BJ (cell line): ENCODE data around the gene INHBC. TPM values are rescaled to one million over a fixed set of nuclear protein-coding genes. Genes with fewer than 3 reads are reported as not detected.

Experiments
- CTCF ChIA-PET: fragments of 350-600 bp; formaldehyde crosslinking; extraction: SDS; loops from one replicate; lab custom pipeline; 2021; ENCODE audit warnings: antibody characterized with exemption, inconsistent platforms; lab: Yijun Ruan, JAX
- POLR2A ChIA-PET: fragments of 300-600 bp; sonication (Branson Sonifier 250); formaldehyde crosslinking; extraction: SDS; loops from one replicate; lab custom pipeline; 2021; ENCODE audit warnings: antibody characterized with exemption; lab: Charles Lee
- DNase-seq: peaks from one replicate; pipeline ENCODE4 v3.0.0-alpha.2; 2011; ENCODE audit warnings: low read depth
- H3K27me3 ChIP-seq: 2 replicates; pipeline ENCODE4 v1.6.0; 2011; ENCODE audit warnings: low read length; ENCODE audit not compliant: control insufficient read depth, insufficient read depth
- H3K36me3 ChIP-seq: 2 replicates; pipeline ENCODE4 v1.5.1; 2011; ENCODE audit warnings: low read length; ENCODE audit not compliant: control insufficient read depth, insufficient read depth
- H3K4me3 ChIP-seq: 2 replicates; pipeline ENCODE4 v1.5.1; 2011; ENCODE audit warnings: low read depth, mild to moderate bottlenecking, control low read depth, low read length
- CTCF ChIP-seq: IDR thresholded peaks from 2 replicates; pipeline ENCODE4 v1.5.1; 2011; ENCODE audit warnings: low read depth, mild to moderate bottlenecking, control low read depth, inconsistent platforms, low read length, moderate library complexity; ENCODE audit not compliant: insufficient read depth
- polyA plus RNA-seq: library from polyadenylated mRNA; depleted of rRNA; stranded (reverse); fragments of >200 nt; gene quantifications from 2 replicates; pipeline ENCODE4 v1.2.3, GENCODE V29; 2011

Gene INHBC
- polyA plus RNA-seq, 1 experiment, result 0.09 TPM

GRCh38 chr12:57429473-57430111 is 5.0 kb upstream of the INHBC start:
- Histone ChIP-seq H3K4me3 (peak overlapping the region; percentile 55), H3K36me3 (no peaks in the 10 kb centered on the region; the same call in 1 of the 2 replicates), H3K27me3 (no peaks in the 10 kb centered on the region; the same call in 1 of the 2 replicates)
- TF ChIP-seq CTCF, result no peak
- ChIA-PET CTCF (interaction anchor here (1.0 to 2.1 kb wide), 2 partner anchors 23 to 29 kb away, joined by 3 to 19 read pairs; no protein-coding TSS in a partner anchor), POLR2A (interaction anchor here (0.6 to 0.8 kb wide), 3 partner anchors 10 to 142 kb away, joined by 3 to 10 read pairs (median 3); no protein-coding TSS in a partner anchor)
- DNase-seq, result no peak

GRCh38 chr12:57430112-57430930 is 4.3 kb upstream of the INHBC start:
- no peak for TF ChIP-seq CTCF
- DNase-seq, result no peak
- peak overlapping the region; percentile 55 for H3K4me3 ChIP-seq
- POLR2A ChIA-PET, result interaction anchor here (0.6 to 0.8 kb wide), 4 partner anchors 11 to 142 kb away, joined by 3 to 10 read pairs (median 3); no protein-coding TSS in a partner anchor
- no peaks in the 10 kb centered on the region; the same call in 1 of the 2 replicates for H3K27me3 ChIP-seq
- no peaks in the 10 kb centered on the region; the same call in 1 of the 2 replicates for H3K36me3 ChIP-seq
- CTCF ChIA-PET, result interaction anchor here (0.9 to 2.1 kb wide), 3 partner anchors 15 to 28 kb away, joined by 3 to 19 read pairs (median 3); no protein-coding TSS in a partner anchor

- H3K4me3 ChIP-seq, result peak within 1 kb of the TSS; percentile 55
- no peaks in the 10 kb centered on the region; the same call in 1 of the 2 replicates for H3K27me3 ChIP-seq
- no peak for TF ChIP-seq CTCF
- ChIA-PET CTCF (interaction anchor here (0.9 kb wide), 1 partner anchor 15 kb away, joined by 3 read pairs; no protein-coding TSS in a partner anchor), POLR2A (no interaction called here)
- DNase-seq, result no peak
- no peaks in the 10 kb centered on the region for H3K36me3 ChIP-seq
Observed at GRCh38 chr12:57430931-57431566, 3.5 kb upstream of the INHBC start, which contains the start of gene R3HDM2. R3HDM2 (minus strand) TSS chr12:57431043; CDS start chr12:57310428, 120,615 bp downstream.

DNA sequence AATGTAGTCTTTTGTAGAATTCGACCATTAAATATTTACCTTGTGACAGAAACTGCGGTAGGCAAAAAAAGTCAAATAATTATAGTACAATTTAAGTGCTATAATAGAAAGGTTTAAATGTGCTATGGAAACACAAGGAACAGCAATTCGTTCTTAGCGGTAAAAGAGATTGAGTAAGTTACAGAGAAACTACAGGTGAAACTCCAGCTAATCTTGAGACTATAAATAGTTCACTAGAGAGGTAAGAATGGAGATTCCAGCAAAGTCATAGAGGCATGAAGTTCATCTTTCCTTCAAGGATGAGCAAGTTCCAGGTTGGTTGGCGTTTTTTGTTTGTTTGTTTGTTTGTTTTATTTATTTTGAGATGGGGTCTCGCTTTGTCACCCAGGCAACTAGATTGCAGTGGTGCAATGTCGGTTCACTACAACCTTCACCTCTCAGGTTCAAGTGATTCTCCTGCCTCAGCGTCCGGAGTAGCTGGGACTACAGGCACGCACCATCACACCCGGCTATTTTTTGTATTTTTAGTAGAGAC is 2.9 kb upstream of the INHBC start:
- no peak for DNase-seq
- no peak for TF ChIP-seq CTCF
- H3K4me3 ChIP-seq, result no peak overlapping the region
- CTCF ChIA-PET, result interaction anchor here (1.5 to 1.6 kb wide), 2 partner anchors 10 to 21 kb away, joined by 3 to 6 read pairs; no protein-coding TSS in a partner anchor
- POLR2A ChIA-PET, result no interaction called here
- H3K36me3 ChIP-seq, result no peaks in the 10 kb centered on the region
- no peaks in the 10 kb centered on the region; the same call in 1 of the 2 replicates for H3K27me3 ChIP-seq
